Prostate gland (tissue), 2 donors: ENCODE results near the gene POLD3. TPM values are rescaled to one million over a fixed set of nuclear protein-coding genes. Genes with fewer than 3 reads are reported as not detected.
"Not testable (repeated sequence)": the region's sequence is repeated elsewhere in the genome, so short reads cannot be mapped to it uniquely, and the experiment has no call there.

Experiments
- DNase-seq: peaks from one replicate; pipeline ENCODE4 v3.0.0-alpha.2; 2019; ENCODE audit warnings: low spot score
- H3K27ac ChIP-seq, 2 donors: fragments of 200-600 bp; sonication (generic); 2 replicates each; pipeline ENCODE4 v1.5.1; 2017 to 2019
- H3K27me3 ChIP-seq: fragments of 200-600 bp; sonication (generic); replicated peaks from 2 replicates; pipeline ENCODE4 v1.5.1; 2019; ENCODE audit not compliant: insufficient read depth
- H3K36me3 ChIP-seq, 2 donors: fragments of 200-600 bp; sonication (generic); 1 replicate in 1 of 2; 2 replicates in 1 of 2; pipeline versions ENCODE4 v1.5.1 to v1.8.1; 2017 to 2019
- H3K4me1 ChIP-seq: fragments of 200-600 bp; sonication (generic); replicated peaks from 2 replicates; pipeline ENCODE4 v1.5.1; 2019
- H3K4me3 ChIP-seq, 2 donors: fragments of 200-600 bp; sonication (generic); 2 replicates each; pipeline ENCODE4 v1.5.1; 2017 to 2019
- H3K9me3 ChIP-seq: fragments of 200-600 bp; sonication (generic); 2 replicates; pipeline ENCODE4 v1.5.1; 2017
- CTCF ChIP-seq, 4 experiments: fragments of 200-600 bp in 2 of 4; fragments of 450-650 bp in 2 of 4; sonication (generic) in 2 of 4; IDR thresholded peaks; 1 replicate in 3 of 4; 2 replicates in 1 of 4; pipeline ENCODE4 v1.5.1; 2016 to 2019; ENCODE audit warnings: antibody characterized with exemption in 4 of 4, mild to moderate bottlenecking in 2 of 4, moderate library complexity in 2 of 4
- POLR2A ChIP-seq: fragments of 450-650 bp; IDR thresholded peaks from one replicate; pipeline ENCODE4 v1.6.1; 2016; ENCODE audit warnings: antibody characterized with exemption, mild to moderate bottlenecking
- POLR2AphosphoS5 ChIP-seq: sonication (generic); formaldehyde crosslinking; IDR thresholded peaks from one replicate; pipeline ENCODE4 v1.6.1; 2017; ENCODE audit warnings: antibody characterized with exemption
- WGBS: methylation state at CpG from one replicate; pipeline ENCODE4 v1.1.5; 2018; 5-methylcytosine and 5-hydroxymethylcytosine counted together
- intact Hi-C: fragments of 100-400 bp; cut with DNase I; formaldehyde crosslinking; loops from one replicate; pipeline ENCODE4 v1.14.2; 2022
- total RNA-seq, 2 donors: library from RNA; depleted of rRNA; stranded (reverse); fragments of >200 nt; gene quantifications; one replicate each; pipeline ENCODE4 v1.1.0, GENCODE V29; 2016

POLD3 gene
- total RNA-seq, 2 donors from 2014 or later = 9.0 to 11.8 TPM

- intact Hi-C loops = loop anchor here (5.0 kb wide), 1 partner anchor 33 kb away; no protein-coding TSS in a partner anchor
- H3K27ac ChIP-seq = peak overlapping the region in 1 of 2 donors; percentile 26
These were observed 56.5 kb downstream of the POLD3 start for GRCh38 chr11:74648894-74649293.

DNA sequence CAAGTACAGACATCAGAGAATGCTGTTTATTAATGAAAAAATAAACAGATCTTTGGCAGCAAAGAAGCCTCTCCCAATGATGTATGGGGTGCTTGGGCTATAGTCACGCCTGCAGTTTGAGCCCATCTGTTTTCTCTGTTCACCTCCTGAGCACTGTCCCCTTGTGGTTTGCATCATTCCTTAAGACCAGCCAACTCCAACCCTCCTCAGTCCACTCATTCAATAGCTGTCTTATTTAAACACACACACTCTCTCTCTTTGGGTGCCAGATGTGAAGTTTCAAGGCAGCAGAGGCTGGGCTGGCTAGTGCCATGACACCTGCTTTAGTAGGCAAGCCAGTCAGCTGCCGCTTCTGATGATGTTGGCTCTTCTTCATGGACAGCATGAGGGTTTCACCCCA is 58.1 kb downstream of the POLD3 start:
- DNase-seq = no peak
- Histone ChIP-seq H3K36me3 (no peaks in the 10 kb centered on the region), H3K4me1 (no peaks in the 10 kb centered on the region), H3K4me3 (no peak overlapping the region), H3K27ac (no peak overlapping the region), H3K27me3 (no peaks in the 10 kb centered on the region), H3K9me3 (no peaks in the 10 kb centered on the region)
- TF ChIP-seq CTCF (IDR thresholded peaks at IDR 0.05) (no peak), POLR2AphosphoS5 (no peak), POLR2A (no peak)
- whole genome bisulfite sequencing = 70% methylated on average over 2 of the region's 2 CpGs
- intact Hi-C loops = no loop called here

More at GRCh38 chr11:74648894-74649293, 56.5 kb downstream of the POLD3 start:
- TF ChIP-seq CTCF (IDR thresholded peaks at IDR 0.05) (no peak), POLR2AphosphoS5 (no peak), POLR2A (no peak)
- no peaks in the 10 kb centered on the region for H3K27me3 ChIP-seq
- no peak for DNase-seq
- H3K9me3 ChIP-seq = no peaks in the 10 kb centered on the region
- WGBS = 92% methylated on average over 4 of the region's 4 CpGs
- no peak overlapping the region for H3K4me3 ChIP-seq
- H3K4me1 ChIP-seq = no peaks in the 10 kb centered on the region
- no peaks in the 10 kb centered on the region for H3K36me3 ChIP-seq

- DNase-seq = no peak
- no peak overlapping the region for H3K27ac ChIP-seq
- intact Hi-C loops = no loop called here
These were observed 62.6 kb downstream of the POLD3 start for GRCh38 chr11:74654976-74655375.

GRCh38 chr11:74659124-74659523 is 66.7 kb downstream of the POLD3 start:
- DNase-seq, H3K4me3 ChIP-seq, H3K9me3 ChIP-seq, H3K36me3 ChIP-seq, H3K27ac ChIP-seq, H3K27me3 ChIP-seq, intact Hi-C loops, H3K4me1 ChIP-seq: not testable (repeated sequence)
- 67% methylated on average over 3 of the region's 4 CpGs for WGBS

More at GRCh38 chr11:74654976-74655375, 62.6 kb downstream of the POLD3 start:
- Histone ChIP-seq H3K4me3 (no peak overlapping the region), H3K36me3 (no peaks in the 10 kb centered on the region), H3K4me1 (no peaks in the 10 kb centered on the region), H3K9me3 (no peaks in the 10 kb centered on the region), H3K27me3 (no peaks in the 10 kb centered on the region)
- 95% methylated on average over 5 of the region's 5 CpGs for WGBS
- TF ChIP-seq POLR2AphosphoS5 = no peak
- TF ChIP-seq CTCF (IDR thresholded peaks at IDR 0.05) = no peak

DNA sequence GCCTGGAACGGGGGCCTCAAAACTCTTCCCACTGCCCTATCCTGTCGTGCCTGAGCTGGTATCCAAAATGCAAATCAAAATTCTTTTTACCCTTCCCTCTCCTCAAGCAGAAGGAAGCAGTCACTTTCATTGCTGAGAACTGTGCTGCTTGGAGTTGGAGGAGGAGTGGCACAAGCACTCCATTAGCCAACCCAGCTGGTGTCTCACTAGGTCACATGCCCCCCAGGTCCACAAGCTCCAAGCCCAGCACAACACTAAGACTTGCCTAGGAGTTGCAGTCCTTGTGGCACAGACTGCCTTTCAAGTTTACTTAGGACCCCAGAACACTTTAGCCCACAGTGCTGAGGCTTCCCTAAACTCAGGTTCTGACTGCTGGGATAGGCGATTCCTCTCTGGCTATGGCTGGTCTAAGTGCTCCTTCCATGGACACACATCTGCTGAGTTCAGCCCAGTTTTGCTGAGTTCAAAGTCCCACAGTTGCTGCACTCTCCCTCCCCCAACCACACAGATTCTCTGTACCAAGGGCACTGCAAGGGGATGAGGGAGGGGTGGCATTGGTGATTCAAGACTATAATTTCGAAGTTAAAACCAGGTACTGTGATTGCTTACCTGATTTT is 70.2 kb downstream of the POLD3 start:
- Histone ChIP-seq H3K27me3 (no peaks in the 10 kb centered on the region), H3K36me3 (no peaks in the 10 kb centered on the region), H3K27ac (no peak overlapping the region), H3K9me3 (no peaks in the 10 kb centered on the region), H3K4me3 (no peak overlapping the region), H3K4me1 (no peaks in the 10 kb centered on the region)
- 86% methylated on average over 4 of the region's 4 CpGs for WGBS
- intact Hi-C loops = no loop called here
- no peak for DNase-seq
- TF ChIP-seq POLR2AphosphoS5 = no peak
- no peak for TF ChIP-seq CTCF (IDR thresholded peaks at IDR 0.05)
- no peak for TF ChIP-seq POLR2A
